Thyroid gland (tissue), 4 donors: ENCODE measurements around the gene SYMPK.

Experiments
- POLR2A ChIP-seq, 2 donors: fragments of 450-650 bp; IDR thresholded peaks; one replicate each; pipeline ENCODE4 v1.6.1; 2017; ENCODE audit warnings: antibody characterized with exemption in 2 of 2, mild to moderate bottlenecking in 2 of 2, moderate library complexity in 1 of 2
- TF ChIP-seq, protein P1 (sequence below), 6 experiments: fragments of 200-600 bp in 3 of 6; fragments of 450-650 bp in 3 of 6; sonication (generic) in 3 of 6; IDR thresholded peaks; one replicate each; pipeline ENCODE4 v1.5.1; 2016 to 2019; ENCODE audit warnings: antibody characterized with exemption in 6 of 6, mild to moderate bottlenecking in 2 of 6, inconsistent platforms in 1 of 6, moderate library complexity in 1 of 6

DNA sequence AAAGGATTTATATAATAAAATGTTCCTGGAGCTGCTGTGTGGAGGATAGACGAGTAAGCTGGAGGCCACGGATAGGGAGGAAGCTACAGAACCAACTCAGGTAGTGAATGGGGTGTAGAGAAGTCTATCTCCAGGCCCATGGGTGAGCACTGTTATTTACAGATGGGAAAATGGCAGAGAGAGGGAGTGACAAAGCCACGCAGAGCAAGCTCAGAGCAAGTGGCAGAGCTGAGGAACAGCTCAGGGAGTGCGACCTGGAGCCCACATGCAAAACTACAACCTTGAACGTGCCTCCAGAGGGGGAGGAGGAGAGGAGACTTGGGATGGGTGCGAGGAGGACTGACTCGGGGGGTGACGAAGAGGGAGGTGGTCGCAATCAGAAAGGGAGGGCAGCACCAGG is 34.4 kb downstream of the SYMPK start:
- TF ChIP-seq, protein P1, sequence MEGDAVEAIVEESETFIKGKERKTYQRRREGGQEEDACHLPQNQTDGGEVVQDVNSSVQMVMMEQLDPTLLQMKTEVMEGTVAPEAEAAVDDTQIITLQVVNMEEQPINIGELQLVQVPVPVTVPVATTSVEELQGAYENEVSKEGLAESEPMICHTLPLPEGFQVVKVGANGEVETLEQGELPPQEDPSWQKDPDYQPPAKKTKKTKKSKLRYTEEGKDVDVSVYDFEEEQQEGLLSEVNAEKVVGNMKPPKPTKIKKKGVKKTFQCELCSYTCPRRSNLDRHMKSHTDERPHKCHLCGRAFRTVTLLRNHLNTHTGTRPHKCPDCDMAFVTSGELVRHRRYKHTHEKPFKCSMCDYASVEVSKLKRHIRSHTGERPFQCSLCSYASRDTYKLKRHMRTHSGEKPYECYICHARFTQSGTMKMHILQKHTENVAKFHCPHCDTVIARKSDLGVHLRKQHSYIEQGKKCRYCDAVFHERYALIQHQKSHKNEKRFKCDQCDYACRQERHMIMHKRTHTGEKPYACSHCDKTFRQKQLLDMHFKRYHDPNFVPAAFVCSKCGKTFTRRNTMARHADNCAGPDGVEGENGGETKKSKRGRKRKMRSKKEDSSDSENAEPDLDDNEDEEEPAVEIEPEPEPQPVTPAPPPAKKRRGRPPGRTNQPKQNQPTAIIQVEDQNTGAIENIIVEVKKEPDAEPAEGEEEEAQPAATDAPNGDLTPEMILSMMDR (IDR thresholded peaks at IDR 0.05): no peak
- TF ChIP-seq POLR2A (IDR thresholded peaks at IDR 0.05): no peak
